ENCODE measurements around the gene NOX4.

Gene NOX4

GRCh38 chr11:89490981-89491690 is at the start of gene NOX4:
NOX4 (minus strand) TSS chr11:89491375; CDS start chr11:89491246, 129 bp downstream.
- no peak for DNase-seq

- DNase-seq, result no peak
These were observed 49.7 kb upstream of the NOX4 start for GRCh38 chr11:89540826-89541225.

- no peak for DNase-seq
These were observed 46.8 kb upstream of the NOX4 start for GRCh38 chr11:89537936-89538335.

DNA sequence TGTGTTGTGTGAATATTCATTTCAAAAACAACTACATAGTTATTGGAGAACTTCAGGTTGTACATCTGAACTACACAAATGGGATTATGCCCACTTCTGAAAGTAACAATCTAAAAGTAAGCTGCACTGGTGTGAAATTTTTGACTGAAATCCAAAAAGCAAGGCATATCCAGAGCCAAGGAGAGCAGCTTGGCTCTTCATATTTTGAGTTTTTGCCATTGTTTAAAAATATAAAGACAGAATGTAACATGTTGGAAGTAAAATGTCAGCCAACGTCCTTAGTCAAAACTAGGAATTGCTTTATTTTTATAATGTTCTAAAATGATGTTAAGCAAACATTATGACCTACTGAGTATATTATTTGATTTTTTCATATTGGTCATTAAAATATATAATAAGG is 45.8 kb upstream of the NOX4 start:
- no peak for DNase-seq

DNA sequence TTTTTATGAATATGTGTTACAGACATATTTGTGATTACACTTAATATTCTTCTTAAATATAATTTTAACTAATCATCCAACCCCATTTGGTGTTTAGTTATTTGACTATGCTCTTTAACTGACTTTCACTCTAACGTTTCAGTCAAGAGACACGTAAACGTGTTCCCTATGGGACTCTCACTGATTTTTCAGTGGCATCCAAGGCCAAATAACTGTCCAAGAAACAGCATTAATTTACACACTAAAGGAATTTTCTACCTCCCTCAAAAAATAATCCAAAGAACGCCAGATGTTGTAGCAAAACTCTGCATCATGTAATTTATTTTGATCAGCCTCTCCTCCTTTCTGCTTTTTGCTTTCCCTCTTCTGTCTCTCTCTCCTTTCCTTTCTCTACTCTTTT is 44.0 kb upstream of the NOX4 start:
- no peak for DNase-seq

DNA sequence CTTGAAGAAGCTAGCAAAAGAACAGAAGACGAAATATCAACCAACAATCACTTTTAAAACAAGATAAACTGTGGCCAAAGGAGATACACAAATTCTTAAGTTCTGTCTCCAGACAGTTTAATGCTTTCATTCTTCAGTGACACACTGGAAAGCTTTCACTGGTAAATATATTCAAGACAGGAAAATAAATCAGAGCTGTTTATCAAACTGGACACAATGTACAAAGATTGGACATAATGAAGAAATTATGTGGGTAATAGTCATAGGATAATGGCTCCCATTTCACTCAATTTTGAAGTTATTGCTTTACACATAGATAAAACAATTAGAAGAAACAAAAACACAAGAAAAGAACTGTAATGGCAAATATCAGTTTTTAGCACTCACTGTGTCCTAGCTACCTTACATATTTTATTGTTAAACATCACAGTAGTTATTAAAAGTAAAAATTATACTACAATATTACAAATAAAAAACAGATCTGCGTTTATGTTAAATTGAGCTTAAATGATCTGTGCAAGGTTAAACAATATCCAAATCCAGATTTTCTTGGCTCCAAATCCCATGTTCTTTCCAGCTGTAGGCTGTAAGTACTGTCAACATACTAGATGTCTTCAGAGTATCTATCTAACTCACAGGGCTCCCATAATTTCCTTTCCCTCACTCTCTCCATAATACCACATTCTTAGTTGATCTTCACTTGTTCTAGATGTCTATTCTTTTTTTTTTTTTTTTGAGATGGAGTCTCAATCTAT is 38.6 kb upstream of the NOX4 start:
- DNase-seq, result no peak

- DNase-seq, result no peak
These were observed 30.6 kb upstream of the NOX4 start for GRCh38 chr11:89521792-89522191.

GRCh38 chr11:89521294-89521693 is 30.1 kb upstream of the NOX4 start:
- no peak for DNase-seq

DNA sequence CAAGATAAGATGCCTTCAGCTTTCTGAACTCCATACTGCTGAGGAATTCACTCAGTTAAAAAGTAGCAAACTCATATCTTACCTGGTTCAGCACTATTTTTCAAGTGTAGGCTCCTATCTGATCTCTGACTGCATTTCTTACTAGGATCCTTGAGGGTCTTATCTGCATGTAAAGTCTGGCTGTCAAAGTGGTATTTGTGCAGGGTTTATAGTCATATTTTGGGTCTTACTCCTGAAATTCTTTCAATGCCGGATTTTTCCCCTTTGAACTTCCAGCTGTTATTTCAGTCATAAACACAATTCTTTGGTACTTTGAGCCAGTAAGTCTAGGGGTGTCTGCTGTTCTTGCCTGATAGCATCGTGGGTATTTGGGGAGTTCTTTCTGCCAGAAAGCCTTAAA is 25.3 kb upstream of the NOX4 start:
- no peak for DNase-seq

DNA sequence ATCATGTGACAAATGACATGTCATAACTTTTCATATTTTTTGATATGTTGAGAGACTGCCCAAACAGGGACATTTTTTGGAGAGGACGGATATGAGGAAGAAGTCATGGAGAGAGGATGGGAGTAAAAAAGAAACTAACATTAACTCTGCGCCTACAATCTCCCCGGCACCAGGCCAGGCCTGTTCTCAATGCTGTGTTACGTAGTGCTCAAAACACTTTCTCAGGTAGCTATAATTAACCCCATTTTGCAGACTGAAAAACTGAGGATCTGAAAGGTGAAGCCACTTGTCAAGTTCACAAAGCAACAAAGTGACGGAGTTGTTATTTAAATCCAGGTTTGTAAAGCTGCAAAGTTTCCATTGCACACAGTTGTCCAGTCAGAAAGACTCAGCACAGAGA is 17.4 kb upstream of the NOX4 start:
- no peak for DNase-seq

DNA sequence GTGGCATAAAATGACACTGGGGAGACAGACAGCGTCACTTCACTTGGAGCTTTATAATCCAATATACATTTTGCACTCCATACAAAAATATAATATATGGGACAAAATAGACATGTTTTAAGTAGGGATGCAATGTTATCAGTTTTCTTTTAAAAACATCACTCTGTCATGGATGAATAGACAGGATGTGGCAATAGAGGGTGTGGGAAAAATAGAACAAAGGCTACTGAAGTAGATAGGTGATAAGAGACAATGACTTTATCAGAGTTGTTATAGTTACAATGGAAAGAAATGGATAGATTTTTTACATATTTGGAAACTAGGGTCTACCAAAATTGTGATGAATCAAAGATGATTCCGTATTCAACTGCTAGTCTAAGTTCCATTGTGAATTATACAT is 13.1 kb upstream of the NOX4 start:
- no peak for DNase-seq

DNA sequence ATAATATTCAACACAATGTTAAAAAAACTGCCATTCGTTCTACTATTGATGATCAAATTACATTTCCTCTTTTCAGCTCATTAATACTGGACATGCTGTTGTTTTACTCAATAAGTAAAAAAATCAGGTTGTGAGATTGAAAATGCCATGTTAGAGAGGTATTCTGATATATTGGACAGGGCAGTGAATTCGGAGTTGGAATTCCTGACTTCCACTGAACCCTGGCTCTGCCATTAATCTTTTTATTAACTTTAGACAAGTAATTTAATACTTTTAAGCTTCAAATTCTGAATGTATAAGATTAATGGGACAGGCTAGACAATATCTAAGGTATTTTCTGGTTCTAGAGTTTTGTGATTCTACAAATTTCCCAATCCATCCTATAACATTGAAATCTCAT is 12.2 kb upstream of the NOX4 start:
- no peak for DNase-seq

GRCh38 chr11:89502301-89502700 is 11.1 kb upstream of the NOX4 start:
- DNase-seq, result no peak

DNA sequence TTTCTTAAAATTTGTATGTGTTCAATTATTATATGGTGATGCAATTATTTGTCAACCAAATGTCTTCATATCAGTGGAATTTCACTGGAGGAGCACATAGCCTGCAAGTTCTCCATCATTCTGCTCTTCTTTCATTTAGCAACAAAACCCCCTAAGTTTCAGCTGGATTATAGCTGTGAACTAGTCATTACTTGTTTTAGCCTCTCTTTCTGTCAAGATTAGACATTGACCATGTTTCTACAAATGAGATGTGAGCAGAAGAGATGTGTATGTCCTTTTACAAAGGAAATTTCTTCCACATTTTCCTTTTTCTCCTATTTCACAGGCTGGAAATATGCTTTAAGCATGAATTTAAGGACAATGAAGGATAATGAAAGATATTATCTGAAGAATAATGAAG is 9.2 kb upstream of the NOX4 start:
- no peak for DNase-seq

DNA sequence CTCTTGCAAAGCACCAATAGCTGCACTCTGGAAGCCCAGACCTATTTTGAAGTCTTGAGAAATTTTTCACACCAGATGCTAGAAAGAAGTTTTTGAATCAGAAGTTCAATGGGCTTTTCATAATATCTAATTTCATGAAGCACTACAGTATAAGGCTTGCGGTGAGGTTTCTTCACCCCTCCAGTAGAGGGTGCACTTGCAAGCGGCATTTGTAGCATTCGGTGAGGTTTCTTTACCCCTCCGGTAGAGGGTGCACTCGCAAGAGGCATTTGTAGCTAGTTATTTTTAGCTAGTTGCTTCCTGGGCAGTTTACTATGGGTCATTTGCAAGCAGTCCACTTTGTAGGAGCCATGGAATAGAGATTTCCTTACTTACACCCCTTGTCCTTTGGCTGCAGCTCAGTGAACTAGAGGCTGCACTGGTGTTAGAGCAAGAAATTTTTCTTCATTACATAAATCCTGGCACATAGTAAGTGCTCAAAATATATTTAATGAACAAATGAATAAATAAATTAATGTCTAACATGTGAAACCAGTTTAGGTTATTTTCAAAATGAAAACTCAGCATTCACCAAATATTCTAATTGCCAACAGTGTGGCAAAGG is 7.8 kb upstream of the NOX4 start:
- DNase-seq, result peak; percentile 15

- no peak for DNase-seq
These were observed 4.8 kb upstream of the NOX4 start for GRCh38 chr11:89495951-89496350.

GRCh38 chr11:89493431-89493830 is 2.3 kb upstream of the NOX4 start:
- no peak for DNase-seq

DNA sequence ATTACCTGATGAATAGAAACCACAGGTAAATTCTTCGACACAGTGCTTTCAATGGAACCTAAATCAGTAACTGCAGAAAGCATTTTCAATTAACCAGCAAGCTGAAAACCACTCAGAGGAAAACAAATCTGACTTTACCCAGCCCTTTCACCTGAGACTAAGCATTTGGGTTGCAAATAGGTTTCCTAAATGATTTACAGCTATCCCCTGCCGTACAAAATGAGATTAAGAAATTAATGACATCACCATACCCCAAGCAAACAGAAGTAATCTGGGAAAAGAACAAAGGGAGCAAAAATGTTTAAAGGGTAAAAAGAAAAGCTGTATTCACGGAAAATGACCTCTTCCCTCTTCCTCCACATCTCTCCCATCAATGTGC is 584 bp downstream of the NOX4 start:
- DNase-seq, result no peak

- DNase-seq, result no peak
These were observed 1.2 kb downstream of the NOX4 start for GRCh38 chr11:89489930-89490329.

- DNase-seq, result no peak
These were observed 4.2 kb downstream of the NOX4 start for GRCh38 chr11:89487016-89487415.

GRCh38 chr11:89484896-89485295 is 6.3 kb downstream of the NOX4 start:
- DNase-seq, result no peak

DNA sequence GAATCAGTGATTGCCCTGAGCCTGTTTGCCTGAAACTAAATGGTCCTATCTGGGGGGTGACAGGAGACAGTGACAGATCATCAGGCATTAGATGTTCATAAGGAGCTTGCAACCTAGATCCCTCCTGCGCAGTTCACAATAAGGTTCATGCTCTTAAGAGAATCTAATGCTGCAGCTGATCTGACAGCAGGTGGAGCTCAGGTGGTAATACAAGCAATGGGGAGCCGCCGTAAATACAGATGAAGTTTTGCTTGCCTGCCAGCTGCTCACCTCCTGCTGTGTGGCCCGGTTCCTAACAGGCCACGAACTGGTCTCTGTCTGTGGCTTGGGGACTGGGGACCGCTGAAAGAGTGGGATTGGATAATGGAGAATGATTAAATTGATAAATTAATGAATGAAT is 14.0 kb downstream of the NOX4 start:
- no peak for DNase-seq

GRCh38 chr11:89463266-89463780 is 27.9 kb downstream of the NOX4 start:
- no peak for DNase-seq

GRCh38 chr11:89458716-89459115 is 32.5 kb downstream of the NOX4 start:
- no peak for DNase-seq

Data from GDM1 (cell line).